Measurements from ENCODE around the gene PDHX. TPM values are rescaled to one million over a fixed set of nuclear protein-coding genes. Genes with fewer than 3 reads are reported as not detected.

PDHX gene
- total RNA-seq, 1 experiment from 2014 or later = 43.4 TPM

DNA sequence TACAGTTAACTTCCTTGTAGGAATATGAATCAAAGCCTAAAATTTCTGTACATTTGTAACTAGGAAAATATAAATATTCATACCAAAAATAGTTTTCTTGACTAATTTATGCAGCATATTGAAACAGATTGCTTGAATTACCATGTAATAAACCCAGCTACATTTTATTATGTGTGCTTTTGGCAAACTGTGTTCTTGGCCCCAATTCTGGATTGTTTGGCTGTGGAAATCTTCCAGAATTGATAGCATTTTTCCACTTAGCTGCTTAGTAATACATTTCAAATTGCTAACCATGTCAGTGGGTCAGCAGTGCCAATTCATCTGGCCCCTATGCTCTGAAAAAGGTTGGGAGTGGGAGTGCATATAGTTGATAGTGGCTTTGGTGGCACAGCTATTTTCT, 32.3 kb downstream of the PDHX start (continued):
- TF ChIP-seq, protein P1, sequence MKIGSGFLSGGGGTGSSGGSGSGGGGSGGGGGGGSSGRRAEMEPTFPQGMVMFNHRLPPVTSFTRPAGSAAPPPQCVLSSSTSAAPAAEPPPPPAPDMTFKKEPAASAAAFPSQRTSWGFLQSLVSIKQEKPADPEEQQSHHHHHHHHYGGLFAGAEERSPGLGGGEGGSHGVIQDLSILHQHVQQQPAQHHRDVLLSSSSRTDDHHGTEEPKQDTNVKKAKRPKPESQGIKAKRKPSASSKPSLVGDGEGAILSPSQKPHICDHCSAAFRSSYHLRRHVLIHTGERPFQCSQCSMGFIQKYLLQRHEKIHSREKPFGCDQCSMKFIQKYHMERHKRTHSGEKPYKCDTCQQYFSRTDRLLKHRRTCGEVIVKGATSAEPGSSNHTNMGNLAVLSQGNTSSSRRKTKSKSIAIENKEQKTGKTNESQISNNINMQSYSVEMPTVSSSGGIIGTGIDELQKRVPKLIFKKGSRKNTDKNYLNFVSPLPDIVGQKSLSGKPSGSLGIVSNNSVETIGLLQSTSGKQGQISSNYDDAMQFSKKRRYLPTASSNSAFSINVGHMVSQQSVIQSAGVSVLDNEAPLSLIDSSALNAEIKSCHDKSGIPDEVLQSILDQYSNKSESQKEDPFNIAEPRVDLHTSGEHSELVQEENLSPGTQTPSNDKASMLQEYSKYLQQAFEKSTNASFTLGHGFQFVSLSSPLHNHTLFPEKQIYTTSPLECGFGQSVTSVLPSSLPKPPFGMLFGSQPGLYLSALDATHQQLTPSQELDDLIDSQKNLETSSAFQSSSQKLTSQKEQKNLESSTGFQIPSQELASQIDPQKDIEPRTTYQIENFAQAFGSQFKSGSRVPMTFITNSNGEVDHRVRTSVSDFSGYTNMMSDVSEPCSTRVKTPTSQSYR (CRISPR knock-in tag; IDR thresholded peaks at IDR 0.05) = no peak
- TF ChIP-seq TCF7 (CRISPR knock-in tag; IDR thresholded peaks at IDR 0.05; ENCODE audit: low read depth) = no peak
- TF ChIP-seq NR1H2 (CRISPR knock-in tag; IDR thresholded peaks at IDR 0.05) = no peak
- TF ChIP-seq ZNF138 (CRISPR knock-in tag; conservative IDR thresholded peaks at IDR 0.05) = no peak

DNA sequence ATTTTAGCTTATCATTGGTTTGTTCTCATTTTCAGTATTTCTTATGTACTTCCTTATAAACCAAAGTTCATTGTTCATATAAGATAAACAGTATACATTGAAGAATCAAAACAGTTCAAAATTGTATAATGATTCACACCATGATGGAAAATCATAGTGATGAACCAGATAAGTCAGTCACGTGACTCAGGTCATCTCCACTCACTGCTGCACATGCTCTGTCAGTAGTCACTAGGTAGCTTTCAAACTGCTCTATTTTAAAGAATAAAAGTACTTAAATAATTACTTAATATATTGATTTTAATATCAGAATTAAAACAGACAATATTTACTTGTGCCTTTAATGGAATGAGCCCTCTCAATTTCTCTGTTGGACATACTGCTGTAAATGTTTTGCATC, 37.5 kb downstream of the PDHX start:
- CTCF ChIA-PET = no interaction called here
- 0 out of 2 replicates have a peak, but pooled peaks cover 3% of the 10 kb centered on the region for H3K36me3 Mint-ChIP-seq
- POLR2A ChIA-PET = no interaction called here
- TF ChIP-seq ZNF416 (CRISPR knock-in tag; IDR thresholded peaks at IDR 0.05) = no peak
- no peak for TF ChIP-seq TP53 (CRISPR knock-in tag; IDR thresholded peaks at IDR 0.05)
- TF ChIP-seq SMAD3 (CRISPR knock-in tag; IDR thresholded peaks at IDR 0.05; ENCODE audit: borderline replicate concordance) = no peak
- TF ChIP-seq, protein P2, sequence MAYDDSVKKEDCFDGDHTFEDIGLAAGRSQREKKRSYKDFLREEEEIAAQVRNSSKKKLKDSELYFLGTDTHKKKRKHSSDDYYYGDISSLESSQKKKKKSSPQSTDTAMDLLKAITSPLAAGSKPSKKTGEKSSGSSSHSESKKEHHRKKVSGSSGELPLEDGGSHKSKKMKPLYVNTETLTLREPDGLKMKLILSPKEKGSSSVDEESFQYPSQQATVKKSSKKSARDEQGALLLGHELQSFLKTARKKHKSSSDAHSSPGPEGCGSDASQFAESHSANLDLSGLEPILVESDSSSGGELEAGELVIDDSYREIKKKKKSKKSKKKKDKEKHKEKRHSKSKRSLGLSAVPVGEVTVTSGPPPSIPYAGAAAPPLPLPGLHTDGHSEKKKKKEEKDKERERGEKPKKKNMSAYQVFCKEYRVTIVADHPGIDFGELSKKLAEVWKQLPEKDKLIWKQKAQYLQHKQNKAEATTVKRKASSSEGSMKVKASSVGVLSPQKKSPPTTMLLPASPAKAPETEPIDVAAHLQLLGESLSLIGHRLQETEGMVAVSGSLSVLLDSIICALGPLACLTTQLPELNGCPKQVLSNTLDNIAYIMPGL (CRISPR knock-in tag; IDR thresholded peaks at IDR 0.05) = no peak
- TF ChIP-seq, protein P1 (CRISPR knock-in tag; IDR thresholded peaks at IDR 0.05) = no peak
- TF ChIP-seq ZNF423 (CRISPR knock-in tag; IDR thresholded peaks at IDR 0.05) = no peak
- no peak for TF ChIP-seq ZNF232 (CRISPR knock-in tag; IDR thresholded peaks at IDR 0.05)
- no peak for TF ChIP-seq ZNF263 (CRISPR knock-in tag; IDR thresholded peaks at IDR 0.05; ENCODE audit: low read depth)
- TF ChIP-seq, protein P3, sequence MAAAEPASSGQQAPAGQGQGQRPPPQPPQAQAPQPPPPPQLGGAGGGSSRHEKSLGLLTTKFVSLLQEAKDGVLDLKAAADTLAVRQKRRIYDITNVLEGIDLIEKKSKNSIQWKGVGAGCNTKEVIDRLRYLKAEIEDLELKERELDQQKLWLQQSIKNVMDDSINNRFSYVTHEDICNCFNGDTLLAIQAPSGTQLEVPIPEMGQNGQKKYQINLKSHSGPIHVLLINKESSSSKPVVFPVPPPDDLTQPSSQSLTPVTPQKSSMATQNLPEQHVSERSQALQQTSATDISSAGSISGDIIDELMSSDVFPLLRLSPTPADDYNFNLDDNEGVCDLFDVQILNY (CRISPR knock-in tag; IDR thresholded peaks at IDR 0.05) = no peak
- no peak for TF ChIP-seq ESRRA (CRISPR knock-in tag; IDR thresholded peaks at IDR 0.05; ENCODE audit: borderline replicate concordance)
- TF ChIP-seq, protein P4, sequence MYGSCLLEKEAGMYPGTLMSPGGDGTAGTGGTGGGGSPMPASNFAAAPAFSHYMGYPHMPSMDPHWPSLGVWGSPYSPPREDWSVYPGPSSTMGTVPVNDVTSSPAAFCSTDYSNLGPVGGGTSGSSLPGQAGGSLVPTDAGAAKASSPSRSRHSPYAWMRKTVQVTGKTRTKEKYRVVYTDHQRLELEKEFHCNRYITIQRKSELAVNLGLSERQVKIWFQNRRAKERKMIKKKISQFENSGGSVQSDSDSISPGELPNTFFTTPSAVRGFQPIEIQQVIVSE (CRISPR knock-in tag; IDR thresholded peaks at IDR 0.05; ENCODE audit: borderline replicate concordance) = no peak
- no peak for TF ChIP-seq NR2C2 (CRISPR knock-in tag; IDR thresholded peaks at IDR 0.05)
- TF ChIP-seq, protein P5, sequence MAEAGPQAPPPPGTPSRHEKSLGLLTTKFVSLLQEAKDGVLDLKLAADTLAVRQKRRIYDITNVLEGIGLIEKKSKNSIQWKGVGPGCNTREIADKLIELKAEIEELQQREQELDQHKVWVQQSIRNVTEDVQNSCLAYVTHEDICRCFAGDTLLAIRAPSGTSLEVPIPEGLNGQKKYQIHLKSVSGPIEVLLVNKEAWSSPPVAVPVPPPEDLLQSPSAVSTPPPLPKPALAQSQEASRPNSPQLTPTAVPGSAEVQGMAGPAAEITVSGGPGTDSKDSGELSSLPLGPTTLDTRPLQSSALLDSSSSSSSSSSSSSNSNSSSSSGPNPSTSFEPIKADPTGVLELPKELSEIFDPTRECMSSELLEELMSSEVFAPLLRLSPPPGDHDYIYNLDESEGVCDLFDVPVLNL (CRISPR knock-in tag; IDR thresholded peaks at IDR 0.05; ENCODE audit: borderline replicate concordance, low read depth) = no peak
- no peak for TF ChIP-seq ATF1 (CRISPR knock-in tag; IDR thresholded peaks at IDR 0.05)
- TF ChIP-seq ZNF219 (CRISPR knock-in tag; IDR thresholded peaks at IDR 0.05; ENCODE audit: borderline replicate concordance) = no peak
- TF ChIP-seq, protein P6, sequence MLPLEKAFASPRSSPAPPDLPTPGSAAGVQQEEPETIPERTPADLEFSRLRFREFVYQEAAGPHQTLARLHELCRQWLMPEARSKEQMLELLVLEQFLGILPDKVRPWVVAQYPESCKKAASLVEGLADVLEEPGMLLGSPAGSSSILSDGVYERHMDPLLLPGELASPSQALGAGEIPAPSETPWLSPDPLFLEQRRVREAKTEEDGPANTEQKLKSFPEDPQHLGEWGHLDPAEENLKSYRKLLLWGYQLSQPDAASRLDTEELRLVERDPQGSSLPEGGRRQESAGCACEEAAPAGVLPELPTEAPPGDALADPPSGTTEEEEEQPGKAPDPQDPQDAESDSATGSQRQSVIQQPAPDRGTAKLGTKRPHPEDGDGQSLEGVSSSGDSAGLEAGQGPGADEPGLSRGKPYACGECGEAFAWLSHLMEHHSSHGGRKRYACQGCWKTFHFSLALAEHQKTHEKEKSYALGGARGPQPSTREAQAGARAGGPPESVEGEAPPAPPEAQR (CRISPR knock-in tag; IDR thresholded peaks at IDR 0.05) = no peak
- no peak for TF ChIP-seq PRDM15 (CRISPR knock-in tag; IDR thresholded peaks at IDR 0.05)
- TF ChIP-seq RELA (CRISPR knock-in tag; IDR thresholded peaks at IDR 0.05; ENCODE audit: borderline replicate concordance) = no peak

More for the DNA sequence above, 37.5 kb downstream of the PDHX start:
- DNase-seq (ENCODE audit: low spot score) (no peak), ATAC-seq (no peak)
- Mint-ChIP-seq H3K27ac (no peak overlapping the region; the same call in 1 of the 2 replicates), H3K4me1 (no peaks in the 10 kb centered on the region), H3K9me3 (no peaks in the 10 kb centered on the region), H3K4me3 (no peak overlapping the region), H3K27me3 (ENCODE audit: low read depth) (no peaks in the 10 kb centered on the region)
